ENCODE results near the gene KIF16B. TPM values are rescaled to one million over a fixed set of nuclear protein-coding genes. Genes with fewer than 3 reads are reported as not detected.

The KIF16B gene
- total and polyA plus RNA-seq, 2 donors (not counting 3 experiments of a cell fraction or from before 2014, with no cell fraction given): 2.9 to 8.8 TPM

GRCh38 chr20:16620961-16621360 is 47.7 kb upstream of the KIF16B start:
- no peaks in the 10 kb centered on the region for H3K36me3 ChIP-seq (ENCODE audit: control insufficient read depth in 2 of 2, extremely low read depth in 1 of 2, insufficient read depth in 2 of 2, low read length in 2 of 2)
- no peaks in the 10 kb centered on the region for H3K9me3 ChIP-seq (replicated peaks; ENCODE audit: control insufficient read depth, insufficient read depth, low read length)
- no peak for DNase-seq (ENCODE audit: low read depth, low spot score)
- H3K79me2 ChIP-seq (ENCODE audit: control insufficient read depth, insufficient read depth, low read length): no peaks in the 10 kb centered on the region
- intact Hi-C loops (cut with micrococcal nuclease): no loop called here
- no TSS peak for BruUV-seq (replicated peaks)
- H4K20me1 ChIP-seq (replicated peaks; ENCODE audit: control insufficient read depth, extremely low read depth, insufficient read depth, low read length): no peaks in the 10 kb centered on the region
- ChIA-PET CTCF (no interaction called here), POLR2A (no interaction called here)
- TF ChIP-seq JUN (IDR thresholded peaks at IDR 0.05; ENCODE audit: borderline replicate concordance, insufficient read depth, insufficient read length, low read depth) (no peak), MAX (IDR thresholded peaks at IDR 0.05; ENCODE audit: insufficient read depth, insufficient read length) (no peak), POLR2AphosphoS5 (IDR thresholded peaks at IDR 0.05; ENCODE audit: insufficient read depth, low read depth, low read length) (no peak), MYC (IDR thresholded peaks at IDR 0.05; ENCODE audit: low read depth, low read length) (no peak), POLR2A (IDR thresholded peaks at IDR 0.05; ENCODE audit: low read depth, low read length) (no peak), FOS (IDR thresholded peaks at IDR 0.05; ENCODE audit: borderline replicate concordance, insufficient read depth, low read length) (no peak), GATA2 (IDR thresholded peaks at IDR 0.05; ENCODE audit: insufficient read depth, insufficient read length, low read depth, low read length) (no peak), CTCF (IDR thresholded peaks at IDR 0.05; ENCODE audit: extremely low read depth in 1 of 2, insufficient read depth in 1 of 2, low read depth in 1 of 2, low read length in 2 of 2) (no peak), EZH2 (IDR thresholded peaks at IDR 0.05; ENCODE audit: borderline replicate concordance, low read depth, low read length, severe bottlenecking) (no peak)
- no peak overlapping the region for H2AFZ ChIP-seq (ENCODE audit: low read depth, low read length)
- H3K4me3 ChIP-seq (replicated peaks in 1 of 3; ENCODE audit: insufficient read depth in 1 of 3, low read depth in 1 of 3, low read length in 3 of 3): no peak overlapping the region
- no peak overlapping the region for H3K27ac ChIP-seq (ENCODE audit: insufficient read depth, low read depth, low read length)
- no peaks in the 10 kb centered on the region for H3K9me1 ChIP-seq (replicated peaks; ENCODE audit: control insufficient read depth, extremely low read depth, insufficient read depth, low read length)
- FAIRE-seq: no peak
- no peaks in the 10 kb centered on the region for H3K4me1 ChIP-seq (ENCODE audit: control insufficient read depth, extremely low read depth, insufficient read depth, low read length)
- H3K27me3 ChIP-seq (ENCODE audit: control insufficient read depth in 2 of 2, insufficient read depth in 2 of 2, low read length in 2 of 2): no peaks in the 10 kb centered on the region
- H3K4me2 ChIP-seq (ENCODE audit: insufficient read depth, low read length): no peak overlapping the region
- dilution Hi-C loops (cut with MboI; ENCODE audit: extremely low pct_ligation_motif_present, low sequenced_read_pairs): no loop called here
- no peak overlapping the region for H3K9ac ChIP-seq (replicated peaks; ENCODE audit: extremely low read depth, insufficient read depth, low read length)
